ENCODE data around the gene ARHGAP6. TPM values are rescaled to one million over a fixed set of nuclear protein-coding genes. Genes with fewer than 3 reads are reported as not detected.
A peak's percentile ranks its signal among the peaks of the same experiment; 100 is the strongest.

ARHGAP6 gene
- total and polyA plus RNA-seq, 9 of the 15 experiments (the other 6 are each of a cell fraction or from before 2014, with no cell fraction given): 12.5 to 63.6 (median 41.8) TPM

DNA sequence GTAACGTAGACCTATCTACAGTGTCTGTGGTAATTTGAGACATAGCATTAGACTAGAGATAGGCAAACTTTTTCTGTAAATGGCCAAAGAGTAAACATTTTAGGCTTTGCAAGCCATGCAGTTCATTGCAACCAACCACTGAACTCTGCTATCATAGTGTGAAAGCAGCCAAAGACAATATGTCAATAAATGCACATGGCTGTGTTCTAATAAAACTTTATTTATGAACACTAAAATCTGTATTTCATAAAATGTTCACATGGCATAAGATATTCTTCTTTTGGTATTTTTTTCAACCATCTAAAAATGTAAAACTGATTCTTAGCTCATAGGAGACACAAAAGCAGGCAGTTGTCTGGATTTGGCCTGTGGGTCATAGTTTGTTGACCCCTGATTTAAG lies 251.6 kb downstream of the ARHGAP6 start (continued):
- TF ChIP-seq MYC (IDR thresholded peaks at IDR 0.05; ENCODE audit: low read depth, low read length) (0 out of 2 replicates have a peak, but pooled peaks have one; percentile 36), MYC (CRISPR knock-in tag; IDR thresholded peaks at IDR 0.05; ENCODE audit: borderline replicate concordance, low read depth) (no peak), ZNF140 (CRISPR knock-in tag; IDR thresholded peaks at IDR 0.05) (no peak), CREM (IDR thresholded peaks at IDR 0.05; ENCODE audit: low read depth) (no peak), CXXC5 (CRISPR knock-in tag; IDR thresholded peaks at IDR 0.05) (peak; percentile 36), ARHGAP35 (IDR thresholded peaks at IDR 0.05; ENCODE audit: partially characterized antibody) (no peak), NR4A1 (CRISPR knock-in tag; IDR thresholded peaks at IDR 0.05) (no peak), NR4A1 (tag; IDR thresholded peaks at IDR 0.05) (no peak), L3MBTL2 (IDR thresholded peaks at IDR 0.05) (peak; percentile 48), SAP30 (IDR thresholded peaks at IDR 0.05; ENCODE audit: borderline replicate concordance, insufficient read depth, low read depth, low read length, poor library complexity, severe bottlenecking) (no peak), SPI1 (IDR thresholded peaks at IDR 0.05; ENCODE audit: borderline replicate concordance, low read depth, low read length) (no peak), BRCA1 (IDR thresholded peaks at IDR 0.05) (no peak), BRCA1 (CRISPR knock-in tag; IDR thresholded peaks at IDR 0.05) (no peak), PHTF2 (CRISPR knock-in tag; IDR thresholded peaks at IDR 0.05) (no peak), ZNF224 (CRISPR knock-in tag; IDR thresholded peaks at IDR 0.05) (no peak), ILK (tag; IDR thresholded peaks at IDR 0.05; ENCODE audit: borderline replicate concordance, low read depth) (no peak), RAD51 (IDR thresholded peaks at IDR 0.05; ENCODE audit: borderline replicate concordance, low read depth) (no peak), ZNF707 (CRISPR knock-in tag; conservative IDR thresholded peaks at IDR 0.05) (no peak), ETV6 (IDR thresholded peaks at IDR 0.05; ENCODE audit: borderline replicate concordance in 1 of 2, low read depth in 2 of 2, low read length in 1 of 2) (no peak), ETV6 (CRISPR knock-in tag; IDR thresholded peaks at IDR 0.05; ENCODE audit: borderline replicate concordance) (no peak), ZBTB7A (IDR thresholded peaks at IDR 0.05; ENCODE audit: borderline replicate concordance, control insufficient read depth, low read depth, low read length) (no peak), MAFG (tag; conservative IDR thresholded peaks at IDR 0.05) (no peak)
- TF ChIP-seq, protein P1, sequence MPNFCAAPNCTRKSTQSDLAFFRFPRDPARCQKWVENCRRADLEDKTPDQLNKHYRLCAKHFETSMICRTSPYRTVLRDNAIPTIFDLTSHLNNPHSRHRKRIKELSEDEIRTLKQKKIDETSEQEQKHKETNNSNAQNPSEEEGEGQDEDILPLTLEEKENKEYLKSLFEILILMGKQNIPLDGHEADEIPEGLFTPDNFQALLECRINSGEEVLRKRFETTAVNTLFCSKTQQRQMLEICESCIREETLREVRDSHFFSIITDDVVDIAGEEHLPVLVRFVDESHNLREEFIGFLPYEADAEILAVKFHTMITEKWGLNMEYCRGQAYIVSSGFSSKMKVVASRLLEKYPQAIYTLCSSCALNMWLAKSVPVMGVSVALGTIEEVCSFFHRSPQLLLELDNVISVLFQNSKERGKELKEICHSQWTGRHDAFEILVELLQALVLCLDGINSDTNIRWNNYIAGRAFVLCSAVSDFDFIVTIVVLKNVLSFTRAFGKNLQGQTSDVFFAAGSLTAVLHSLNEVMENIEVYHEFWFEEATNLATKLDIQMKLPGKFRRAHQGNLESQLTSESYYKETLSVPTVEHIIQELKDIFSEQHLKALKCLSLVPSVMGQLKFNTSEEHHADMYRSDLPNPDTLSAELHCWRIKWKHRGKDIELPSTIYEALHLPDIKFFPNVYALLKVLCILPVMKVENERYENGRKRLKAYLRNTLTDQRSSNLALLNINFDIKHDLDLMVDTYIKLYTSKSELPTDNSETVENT (CRISPR knock-in tag; IDR thresholded peaks at IDR 0.05): no peak
- TF ChIP-seq, protein P2, sequence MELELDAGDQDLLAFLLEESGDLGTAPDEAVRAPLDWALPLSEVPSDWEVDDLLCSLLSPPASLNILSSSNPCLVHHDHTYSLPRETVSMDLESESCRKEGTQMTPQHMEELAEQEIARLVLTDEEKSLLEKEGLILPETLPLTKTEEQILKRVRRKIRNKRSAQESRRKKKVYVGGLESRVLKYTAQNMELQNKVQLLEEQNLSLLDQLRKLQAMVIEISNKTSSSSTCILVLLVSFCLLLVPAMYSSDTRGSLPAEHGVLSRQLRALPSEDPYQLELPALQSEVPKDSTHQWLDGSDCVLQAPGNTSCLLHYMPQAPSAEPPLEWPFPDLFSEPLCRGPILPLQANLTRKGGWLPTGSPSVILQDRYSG (tag; conservative IDR thresholded peaks at IDR 0.05; ENCODE audit: low read depth): no peak
- TF ChIP-seq, protein P3, sequence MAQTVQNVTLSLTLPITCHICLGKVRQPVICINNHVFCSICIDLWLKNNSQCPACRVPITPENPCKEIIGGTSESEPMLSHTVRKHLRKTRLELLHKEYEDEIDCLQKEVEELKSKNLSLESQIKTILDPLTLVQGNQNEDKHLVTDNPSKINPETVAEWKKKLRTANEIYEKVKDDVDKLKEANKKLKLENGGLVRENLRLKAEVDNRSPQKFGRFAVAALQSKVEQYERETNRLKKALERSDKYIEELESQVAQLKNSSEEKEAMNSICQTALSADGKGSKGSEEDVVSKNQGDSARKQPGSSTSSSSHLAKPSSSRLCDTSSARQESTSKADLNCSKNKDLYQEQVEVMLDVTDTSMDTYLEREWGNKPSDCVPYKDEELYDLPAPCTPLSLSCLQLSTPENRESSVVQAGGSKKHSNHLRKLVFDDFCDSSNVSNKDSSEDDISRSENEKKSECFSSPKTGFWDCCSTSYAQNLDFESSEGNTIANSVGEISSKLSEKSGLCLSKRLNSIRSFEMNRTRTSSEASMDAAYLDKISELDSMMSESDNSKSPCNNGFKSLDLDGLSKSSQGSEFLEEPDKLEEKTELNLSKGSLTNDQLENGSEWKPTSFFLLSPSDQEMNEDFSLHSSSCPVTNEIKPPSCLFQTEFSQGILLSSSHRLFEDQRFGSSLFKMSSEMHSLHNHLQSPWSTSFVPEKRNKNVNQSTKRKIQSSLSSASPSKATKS (CRISPR knock-in tag; IDR thresholded peaks at IDR 0.05): no peak
